GM12892 (cell line): ENCODE measurements around the gene WFS1.

ENCODE experiments used
- DNase-seq: peaks from one replicate; pipeline ENCODE4 v3.0.0; 2011; ENCODE audit not compliant: insufficient read length
- FAIRE-seq: peaks from 2 replicates; lab custom pipeline; 2011; peaks lifted over from hg19 to GRCh38; lab: Jason Lieb, UNC
- POLR2A ChIP-seq: IDR thresholded peaks from 2 replicates; pipeline ENCODE4 v1.6.1; 2011; ENCODE audit warnings: low read depth, low read length, control low read depth
- POLR2AphosphoS5 ChIP-seq: IDR thresholded peaks from 2 replicates; pipeline ENCODE4 v1.6.1; 2011; ENCODE audit warnings: low read depth, low read length, control low read depth
- TAF1 ChIP-seq: IDR thresholded peaks from 2 replicates; pipeline ENCODE4 v1.6.1; 2011; ENCODE audit warnings: low read depth, mild to moderate bottlenecking, control low read depth, low read length, borderline replicate concordance

WFS1 gene

DNA sequence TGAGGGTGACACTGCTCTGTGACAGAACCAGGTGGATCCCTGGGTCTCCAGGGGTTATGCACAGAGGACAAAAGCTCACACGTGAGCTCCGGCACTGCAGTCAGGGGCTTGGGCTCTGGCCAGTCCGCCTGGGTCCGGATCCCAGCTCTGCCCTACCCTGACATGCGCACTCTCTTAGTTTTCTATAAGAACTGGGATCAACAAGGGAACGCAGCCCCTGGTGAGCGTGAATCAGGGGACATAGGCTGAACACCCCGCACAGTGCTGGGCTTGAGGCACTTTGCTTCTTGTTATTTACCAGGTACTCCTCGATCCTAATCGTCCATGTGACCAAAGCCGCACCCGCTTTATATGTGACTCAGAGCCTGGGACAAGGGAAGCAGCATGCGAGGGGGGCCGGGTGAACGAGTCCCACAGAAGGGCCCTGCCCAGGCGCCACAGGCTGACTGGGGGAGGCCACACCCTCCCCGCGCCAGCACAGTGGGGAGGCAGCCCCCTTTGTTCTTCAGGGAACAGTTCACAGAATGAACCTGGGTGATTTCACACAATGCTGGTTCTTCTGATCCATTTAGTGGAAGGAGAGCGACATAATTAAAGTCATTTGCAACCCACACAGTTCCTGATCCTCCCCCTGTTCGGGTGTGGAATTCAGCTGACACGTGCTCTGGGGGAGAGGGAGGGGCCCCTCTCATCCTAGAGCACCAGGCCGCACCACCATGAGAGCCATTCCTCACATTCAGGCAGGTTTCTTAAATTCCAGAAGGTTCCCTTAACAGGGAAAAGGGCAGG, 55.5 kb downstream of the WFS1 start:
- no peak for FAIRE-seq
- DNase-seq, result no peak
- no peak for TF ChIP-seq TAF1
- no peak for TF ChIP-seq POLR2A
- no peak for TF ChIP-seq POLR2AphosphoS5

DNA sequence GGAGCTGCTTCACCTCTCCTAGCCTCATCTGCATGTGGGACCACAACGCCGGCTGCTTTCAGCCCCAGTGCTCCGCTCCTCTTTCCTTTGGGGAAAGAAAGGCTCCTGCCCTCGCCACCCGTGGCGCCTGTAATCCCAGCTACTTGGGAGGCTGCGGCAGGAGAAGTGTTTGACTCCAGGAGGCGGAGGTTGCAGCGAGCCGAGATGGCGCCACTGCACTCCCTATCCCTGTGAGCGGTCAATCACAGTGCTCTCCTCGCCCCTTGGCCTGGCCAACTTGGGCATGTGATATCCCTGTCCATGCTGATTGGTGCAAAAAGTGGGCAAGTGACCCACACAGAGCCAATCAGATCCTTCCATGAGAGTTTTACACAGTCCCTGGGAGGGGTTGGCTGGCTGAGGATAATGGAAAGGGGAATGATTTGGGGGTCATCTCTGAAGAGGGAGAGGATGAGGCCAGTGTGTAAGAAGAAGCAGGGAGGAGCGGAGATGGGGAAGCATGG, 56.2 kb downstream of the WFS1 start:
- TF ChIP-seq TAF1 (no peak), POLR2A (no peak), POLR2AphosphoS5 (no peak)
- FAIRE-seq (no peak), DNase-seq (no peak)

DNA sequence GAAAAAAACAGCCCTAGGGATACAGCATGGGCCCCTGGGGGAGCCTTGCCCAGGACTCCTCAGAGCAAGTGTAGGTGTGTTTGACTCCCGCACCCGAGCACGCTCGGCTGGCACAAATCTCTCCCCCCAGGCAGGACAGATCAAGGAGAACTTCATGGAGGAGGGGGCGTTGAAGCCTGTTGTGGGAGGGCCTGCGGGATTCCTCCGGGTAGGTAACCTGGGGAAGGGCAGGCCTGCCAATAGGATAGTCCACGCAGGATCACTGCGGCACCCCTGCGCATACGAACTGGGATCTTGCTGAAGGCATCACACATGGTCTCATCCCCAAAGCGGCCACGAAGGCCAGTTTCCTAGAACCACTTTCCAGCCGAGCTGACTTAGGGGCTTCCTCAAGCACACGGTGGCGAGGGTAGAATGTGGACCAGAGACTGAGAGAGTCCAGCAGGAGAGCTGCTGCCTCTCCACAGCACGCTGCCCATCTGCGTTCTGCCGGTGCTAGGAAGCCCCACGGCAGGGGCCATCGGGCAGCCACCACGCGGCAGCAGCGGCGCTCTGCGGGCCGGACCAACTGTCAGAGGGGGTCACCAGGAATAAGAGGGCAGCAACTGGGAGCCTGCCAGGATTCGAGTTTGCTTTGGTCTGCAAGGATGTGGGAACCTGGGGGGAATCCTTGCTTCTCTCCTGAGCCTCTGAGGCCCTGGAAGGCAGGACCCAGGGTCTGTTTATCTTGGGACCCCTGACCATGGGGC, 56.8 kb downstream of the WFS1 start:
- DNase-seq, result no peak
- no peak for TF ChIP-seq TAF1
- TF ChIP-seq POLR2AphosphoS5, result no peak
- no peak for TF ChIP-seq POLR2A
- FAIRE-seq, result no peak

DNA sequence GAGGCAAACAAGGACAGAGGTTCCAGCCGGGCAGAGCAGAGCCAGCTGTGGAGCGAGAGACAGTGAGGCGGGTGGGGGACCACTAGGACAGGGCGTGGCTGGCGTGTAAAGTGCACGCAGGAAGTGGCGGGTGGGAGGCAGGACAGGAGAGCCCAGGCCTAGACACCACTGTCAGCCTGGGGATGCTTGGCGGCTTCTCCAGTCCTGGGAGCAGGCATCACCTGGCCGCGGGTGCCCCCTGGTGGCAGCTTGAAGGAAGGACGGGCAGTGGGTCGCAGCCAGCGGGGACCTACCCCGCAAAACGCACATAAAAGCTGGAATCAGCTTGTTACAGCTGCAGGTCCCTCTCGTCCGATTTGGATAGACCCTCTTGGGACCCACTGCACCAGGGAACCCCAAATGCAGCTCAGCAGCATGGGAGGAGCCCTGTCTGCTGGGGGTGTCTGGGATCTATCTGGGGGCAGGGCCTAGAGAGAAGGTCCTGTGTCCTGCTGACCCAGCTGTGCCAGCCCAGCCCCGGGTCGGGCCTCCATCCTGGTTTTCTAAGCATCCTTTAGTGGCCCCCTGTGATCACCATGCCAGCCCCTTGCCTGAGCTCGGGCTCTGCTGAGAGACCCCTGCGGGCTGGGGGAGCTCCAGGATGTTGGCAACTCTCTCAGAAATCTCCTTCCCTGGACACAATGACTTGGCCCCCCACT, 57.7 kb downstream of the WFS1 start:
- FAIRE-seq, result peak; percentile 94
- TF ChIP-seq TAF1, result no peak
- TF ChIP-seq POLR2A, result no peak
- TF ChIP-seq POLR2AphosphoS5, result no peak

DNA sequence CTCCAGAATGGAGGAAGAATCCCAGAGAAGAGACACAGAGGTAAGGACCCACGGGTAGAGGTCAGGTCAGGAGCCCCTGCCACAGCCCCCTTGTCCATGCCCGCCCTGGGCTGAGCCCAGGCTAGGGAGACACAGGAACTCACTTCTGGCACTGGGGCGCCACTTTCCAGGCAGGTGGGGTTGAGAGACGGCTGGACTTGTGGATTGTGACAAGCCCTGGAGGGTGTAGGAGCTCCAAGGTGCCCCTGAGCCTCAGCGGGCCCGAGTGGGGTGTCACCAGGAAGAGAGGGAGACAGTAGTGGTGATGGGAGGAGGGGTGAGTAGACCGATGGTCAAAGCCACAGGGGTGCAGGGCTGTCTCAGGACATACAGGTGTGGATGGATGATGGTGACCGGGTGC, 58.9 kb downstream of the WFS1 start:
- FAIRE-seq (no peak), DNase-seq (no peak)
- no peak for TF ChIP-seq POLR2AphosphoS5
- no peak for TF ChIP-seq POLR2A
- TF ChIP-seq TAF1, result no peak

More for the DNA sequence above, 57.7 kb downstream of the WFS1 start:
- peak; percentile 91 for DNase-seq

DNA sequence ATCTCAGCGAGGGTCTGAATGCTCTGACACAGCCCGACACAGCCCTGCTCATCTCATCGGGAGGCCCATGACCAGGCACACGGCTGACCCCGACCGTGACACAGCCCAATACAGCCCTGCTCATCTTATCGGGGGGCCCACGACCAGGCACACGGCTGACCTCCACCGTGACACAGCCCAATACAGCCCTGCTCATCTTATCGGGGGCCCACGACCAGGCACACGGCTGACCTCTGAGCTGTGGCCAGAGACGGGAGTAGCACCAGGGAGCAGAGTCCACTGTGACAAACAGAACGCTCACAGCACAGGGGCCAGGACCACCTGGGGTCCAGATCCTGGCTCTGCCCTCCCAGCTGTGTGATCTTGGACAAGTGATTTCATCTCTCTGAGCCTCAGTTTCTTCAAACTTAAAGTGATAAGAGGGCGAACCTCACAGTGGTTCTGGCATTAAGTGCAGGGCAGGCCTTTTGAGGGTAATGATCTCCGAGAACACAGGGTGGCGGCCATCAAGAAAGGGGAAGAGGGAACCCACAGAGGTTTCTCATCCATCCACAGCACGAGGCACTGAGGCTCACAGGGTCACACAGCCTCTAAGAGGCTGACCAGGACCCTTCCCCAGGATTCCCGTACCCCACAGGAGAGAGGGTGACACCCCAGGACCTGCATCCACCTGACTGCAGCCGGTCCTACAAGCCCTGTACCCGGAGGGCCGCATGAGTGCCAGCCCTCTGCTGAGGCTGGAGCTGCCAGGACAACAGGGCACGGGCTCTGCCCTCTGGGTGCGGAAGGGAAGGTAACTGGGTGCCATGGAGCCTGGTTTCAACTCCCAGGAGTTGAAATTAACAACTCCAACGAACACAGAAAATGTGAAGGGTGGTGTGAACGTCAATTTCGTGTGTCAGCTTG, 60.1 kb downstream of the WFS1 start:
- FAIRE-seq (no peak), DNase-seq (no peak)
- TF ChIP-seq POLR2A (no peak), TAF1 (no peak)

DNA sequence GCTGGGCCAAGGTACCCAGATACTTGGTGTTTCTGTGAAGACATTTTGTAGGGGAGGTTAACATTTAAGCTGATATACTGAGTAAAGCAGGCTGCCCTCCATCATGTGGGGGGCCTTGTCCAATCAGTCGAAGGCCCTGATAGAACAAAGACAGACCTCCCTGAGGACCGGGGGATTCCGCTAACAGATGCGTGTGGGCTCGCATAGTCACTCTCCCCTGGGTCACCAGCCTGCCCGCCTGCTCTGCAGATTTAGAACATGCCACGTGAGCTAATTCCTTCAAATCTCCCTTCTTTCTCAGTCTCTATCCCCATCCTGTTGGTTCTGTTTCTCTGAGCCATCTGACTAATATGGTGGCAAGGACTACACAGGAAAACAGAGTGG, 60.7 kb downstream of the WFS1 start:
- no peak for DNase-seq
- no peak for FAIRE-seq
- TF ChIP-seq TAF1, result no peak
- TF ChIP-seq POLR2A, result no peak
- no peak for TF ChIP-seq POLR2AphosphoS5

DNA sequence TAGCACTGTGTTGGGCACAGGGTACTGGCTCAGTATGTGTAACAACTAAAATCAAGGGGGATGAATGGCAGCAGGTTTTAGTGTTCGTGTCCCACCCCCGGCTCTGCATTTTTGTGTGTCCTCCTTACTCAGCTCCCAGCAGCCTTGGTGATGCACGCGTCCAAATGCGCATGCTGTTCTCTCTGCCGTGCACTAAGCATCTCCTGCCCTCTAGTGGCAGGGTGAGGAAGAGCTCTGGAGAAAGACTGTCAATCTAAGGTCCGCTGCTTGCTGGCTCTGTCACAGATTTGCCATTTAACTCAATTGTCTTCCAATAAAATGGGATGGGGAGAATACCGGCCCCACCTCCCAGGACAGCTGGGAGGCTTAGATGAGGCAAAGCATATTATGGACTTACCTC, 61.4 kb downstream of the WFS1 start:
- TF ChIP-seq TAF1, result no peak
- no peak for TF ChIP-seq POLR2AphosphoS5
- no peak for TF ChIP-seq POLR2A
- DNase-seq (peak; percentile 46), FAIRE-seq (peak; percentile 66)

DNA sequence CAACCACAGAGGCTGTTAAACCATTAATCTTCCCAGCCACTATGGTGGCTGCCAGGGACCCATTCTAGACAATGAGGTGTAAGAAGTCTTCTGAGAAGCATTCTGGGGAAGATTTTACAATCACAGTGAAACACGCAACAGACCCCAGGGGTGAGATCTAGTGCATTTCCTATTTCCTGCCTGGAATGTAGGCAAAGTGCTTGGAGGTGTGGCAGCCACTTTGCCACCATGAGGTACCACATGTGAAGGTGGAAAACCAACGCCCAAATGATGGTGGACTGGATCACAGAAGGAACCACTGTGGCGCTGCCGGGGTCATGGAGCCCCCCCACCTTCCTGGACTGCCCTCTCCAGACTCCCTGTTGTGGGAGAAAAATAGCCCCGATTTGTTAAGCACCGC, 61.8 kb downstream of the WFS1 start:
- FAIRE-seq, result no peak
- no peak for DNase-seq
- TF ChIP-seq TAF1 (no peak), POLR2AphosphoS5 (no peak), POLR2A (no peak)

DNA sequence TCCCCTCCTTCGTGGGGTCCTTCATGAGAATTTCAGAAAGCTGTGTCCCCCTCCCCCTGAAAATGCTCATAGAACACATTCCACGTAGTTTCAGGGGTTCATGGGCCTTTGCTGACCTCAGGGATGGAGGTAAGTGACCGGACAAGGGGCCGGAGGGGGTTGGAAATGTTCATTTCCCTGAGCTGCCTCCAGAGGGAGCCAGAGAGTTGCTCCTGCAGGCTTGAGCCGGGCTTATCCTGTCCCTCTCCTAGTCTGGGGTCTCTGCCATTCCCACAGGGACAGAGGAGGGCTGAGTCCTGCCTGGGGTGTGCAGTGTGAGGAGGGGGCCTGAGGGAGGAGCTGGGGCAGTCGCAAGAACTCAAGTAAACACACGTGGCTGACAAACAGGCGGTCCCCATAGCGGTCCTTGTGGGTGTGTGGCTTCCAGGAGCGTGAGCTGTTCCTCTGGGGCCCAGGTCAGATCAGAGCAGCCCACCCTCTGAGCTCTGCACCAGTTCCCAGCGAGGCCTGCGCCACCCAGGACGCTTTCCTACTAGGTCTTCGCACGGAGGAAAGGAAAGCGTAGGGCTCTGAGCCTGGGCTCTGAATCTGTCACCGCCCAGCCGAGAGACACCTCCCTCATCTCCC, 62.5 kb downstream of the WFS1 start:
- DNase-seq, result no peak
- TF ChIP-seq TAF1 (no peak), POLR2A (no peak), POLR2AphosphoS5 (no peak)
- FAIRE-seq, result peak; percentile 5

DNA sequence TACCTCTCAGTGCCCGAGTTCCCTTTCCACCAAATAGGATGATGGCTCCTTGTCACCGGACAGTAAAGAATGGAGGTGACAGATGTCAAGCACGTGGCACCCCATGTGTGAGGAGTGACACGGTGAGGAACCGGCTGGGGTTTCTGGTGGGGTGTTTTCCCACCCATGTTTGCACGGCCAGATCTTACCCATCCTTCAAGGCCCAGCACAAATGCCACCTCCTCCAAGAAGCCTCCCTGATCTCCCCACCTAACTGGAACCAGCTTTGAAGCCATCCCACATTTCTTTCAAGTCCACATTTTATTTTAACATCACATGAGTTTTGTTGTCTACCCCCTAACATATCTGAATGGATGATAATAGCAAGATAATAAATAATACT, 63.0 kb downstream of the WFS1 start:
- no peak for TF ChIP-seq POLR2AphosphoS5
- no peak for TF ChIP-seq POLR2A
- no peak for TF ChIP-seq TAF1
- FAIRE-seq (no peak), DNase-seq (no peak)
